BJ (cell line): ENCODE results near the gene NPAS3. TPM values are rescaled to one million over a fixed set of nuclear protein-coding genes. Genes with fewer than 3 reads are reported as not detected.
A peak's percentile ranks its signal among the peaks of the same experiment; 100 is the strongest.

ENCODE experiments used
- CTCF ChIA-PET: fragments of 350-600 bp; formaldehyde crosslinking; extraction: SDS; loops from one replicate; lab custom pipeline; 2021; ENCODE audit warnings: antibody characterized with exemption, inconsistent platforms; lab: Yijun Ruan, JAX
- POLR2A ChIA-PET: fragments of 300-600 bp; sonication (Branson Sonifier 250); formaldehyde crosslinking; extraction: SDS; loops from one replicate; lab custom pipeline; 2021; ENCODE audit warnings: antibody characterized with exemption; lab: Charles Lee
- DNase-seq: peaks from one replicate; pipeline ENCODE4 v3.0.0-alpha.2; 2011; ENCODE audit warnings: low read depth
- H3K27me3 ChIP-seq: 2 replicates; pipeline ENCODE4 v1.6.0; 2011; ENCODE audit warnings: low read length; ENCODE audit not compliant: control insufficient read depth, insufficient read depth
- H3K36me3 ChIP-seq: 2 replicates; pipeline ENCODE4 v1.5.1; 2011; ENCODE audit warnings: low read length; ENCODE audit not compliant: control insufficient read depth, insufficient read depth
- H3K4me3 ChIP-seq: 2 replicates; pipeline ENCODE4 v1.5.1; 2011; ENCODE audit warnings: low read depth, mild to moderate bottlenecking, control low read depth, low read length
- CTCF ChIP-seq: IDR thresholded peaks from 2 replicates; pipeline ENCODE4 v1.5.1; 2011; ENCODE audit warnings: low read depth, mild to moderate bottlenecking, control low read depth, inconsistent platforms, low read length, moderate library complexity; ENCODE audit not compliant: insufficient read depth
- polyA plus RNA-seq: library from polyadenylated mRNA; depleted of rRNA; stranded (reverse); fragments of >200 nt; gene quantifications from 2 replicates; pipeline ENCODE4 v1.2.3, GENCODE V29; 2011

NPAS3 gene
- polyA plus RNA-seq, 1 experiment: 0.09 TPM

- H3K27me3 ChIP-seq: no peaks in the 10 kb centered on the region
- ChIA-PET CTCF (interaction anchor here (1.0 kb wide), 1 partner anchor 15 kb away, joined by 3 read pairs; no protein-coding TSS in a partner anchor), POLR2A (no interaction called here)
- DNase-seq: no peak
- no peak overlapping the region for H3K4me3 ChIP-seq
- H3K36me3 ChIP-seq: no peaks in the 10 kb centered on the region
- no peak for TF ChIP-seq CTCF
Observed at GRCh38 chr14:32905013-32905412, 33.7 kb upstream of the NPAS3 start.

- Histone ChIP-seq H3K4me3 (no peak overlapping the region), H3K27me3 (no peaks in the 10 kb centered on the region), H3K36me3 (no peaks in the 10 kb centered on the region)
- POLR2A ChIA-PET: no interaction called here
- DNase-seq: no peak
- CTCF ChIA-PET: interaction anchor here (0.6 kb wide), 1 partner anchor 1590 kb away, joined by 3 read pairs; no protein-coding TSS in a partner anchor
- no peak for TF ChIP-seq CTCF
Observed at GRCh38 chr14:32906672-32907071, 32.0 kb upstream of the NPAS3 start.

GRCh38 chr14:32908196-32909084, 30.2 kb upstream of the NPAS3 start:
- CTCF ChIA-PET: no interaction called here
- no peak for TF ChIP-seq CTCF
- peak; percentile 3 for DNase-seq

GRCh38 chr14:32913725-32914124, 25.0 kb upstream of the NPAS3 start:
- CTCF ChIA-PET: no interaction called here

More at GRCh38 chr14:32908196-32909084, 30.2 kb upstream of the NPAS3 start:
- Histone ChIP-seq H3K4me3 (no peak overlapping the region), H3K27me3 (no peaks in the 10 kb centered on the region), H3K36me3 (no peaks in the 10 kb centered on the region)
- POLR2A ChIA-PET: no interaction called here

More at GRCh38 chr14:32913725-32914124, 25.0 kb upstream of the NPAS3 start:
- POLR2A ChIA-PET: no interaction called here
- DNase-seq: no peak
- Histone ChIP-seq H3K27me3 (peaks cover 2% of the 10 kb centered on the region), H3K4me3 (no peak overlapping the region), H3K36me3 (no peaks in the 10 kb centered on the region)
- no peak for TF ChIP-seq CTCF
